Progenitor cell of endocrine pancreas (in vitro differentiated cells): ENCODE data around the gene KLHDC10. TPM values are rescaled to one million over a fixed set of nuclear protein-coding genes. Genes with fewer than 3 reads are reported as not detected.

Experiments
- DNase-seq: peaks from one replicate; pipeline ENCODE4 v3.0.0; 2021; ENCODE audit warnings: low spot score; ENCODE audit not compliant: unreplicated experiment
- H3K27ac Mint-ChIP-seq: 2 replicates; pipeline ENCODE4 v1.8.0; 2021; ENCODE audit warnings: mild to moderate bottlenecking, moderate library complexity, mixed read lengths
- H3K27me3 Mint-ChIP-seq: 2 replicates; pipeline ENCODE4 v1.8.0; 2021; ENCODE audit warnings: mixed read lengths
- H3K36me3 Mint-ChIP-seq: 2 replicates; pipeline ENCODE4 v1.8.0; 2022; ENCODE audit warnings: mixed read lengths; ENCODE audit not compliant: insufficient read depth
- H3K4me1 Mint-ChIP-seq: 2 replicates; pipeline ENCODE4 v1.8.0; 2021; ENCODE audit warnings: low read depth, mixed read lengths
- H3K4me3 Mint-ChIP-seq: 2 replicates; pipeline ENCODE4 v1.8.0; 2021; ENCODE audit warnings: low read depth, mild to moderate bottlenecking, moderate library complexity, mixed read lengths
- H3K9me3 Mint-ChIP-seq: 2 replicates; pipeline ENCODE4 v1.8.0; 2021; ENCODE audit warnings: low read depth, mixed read lengths
- CTCF ChIP-seq: fragments of 200-600 bp; sonication (generic); IDR thresholded peaks from one replicate; pipeline ENCODE4 v1.5.0; 2021; ENCODE audit warnings: antibody characterized with exemption, mild to moderate bottlenecking; ENCODE audit not compliant: unreplicated experiment
- total RNA-seq: library from RNA; stranded (reverse); gene quantifications from 2 replicates; pipeline ENCODE4 v1.2.1, GENCODE V29; 2021

Gene KLHDC10
- total RNA-seq, 1 donor from 2014 or later = 50.1 TPM

GRCh38 chr7:130153211-130153908 lies 83.0 kb downstream of the KLHDC10 start:
- H3K4me1 Mint-ChIP-seq = no peaks in the 10 kb centered on the region
- DNase-seq = no peak
- H3K36me3 Mint-ChIP-seq = peaks cover 14% of the 10 kb centered on the region
- H3K4me3 Mint-ChIP-seq = no peak overlapping the region
- no peaks in the 10 kb centered on the region for H3K9me3 Mint-ChIP-seq
- no peak for TF ChIP-seq CTCF
- no peaks in the 10 kb centered on the region for H3K27me3 Mint-ChIP-seq
- H3K27ac Mint-ChIP-seq = no peak overlapping the region

- no peak overlapping the region for H3K27ac Mint-ChIP-seq
- no peaks in the 10 kb centered on the region for H3K4me1 Mint-ChIP-seq
- no peak for DNase-seq
- peaks cover 19% of the 10 kb centered on the region for H3K36me3 Mint-ChIP-seq
- H3K4me3 Mint-ChIP-seq = no peak overlapping the region
- H3K9me3 Mint-ChIP-seq = no peaks in the 10 kb centered on the region
- no peak for TF ChIP-seq CTCF
- no peaks in the 10 kb centered on the region for H3K27me3 Mint-ChIP-seq
These were observed 83.8 kb downstream of the KLHDC10 start for GRCh38 chr7:130154131-130154500.

GRCh38 chr7:130154501-130155317 lies 84.4 kb downstream of the KLHDC10 start:
- Mint-ChIP-seq H3K9me3 (no peaks in the 10 kb centered on the region), H3K27ac (no peak overlapping the region), H3K27me3 (no peaks in the 10 kb centered on the region), H3K4me3 (no peak overlapping the region), H3K36me3 (peaks cover 22% of the 10 kb centered on the region), H3K4me1 (no peaks in the 10 kb centered on the region)
- TF ChIP-seq CTCF = peak; percentile 47
- no peak for DNase-seq

GRCh38 chr7:130156140-130156539 lies 85.8 kb downstream of the KLHDC10 start:
- Mint-ChIP-seq H3K27ac (no peak overlapping the region), H3K4me3 (no peak overlapping the region), H3K9me3 (no peaks in the 10 kb centered on the region), H3K4me1 (no peaks in the 10 kb centered on the region), H3K36me3 (peaks cover 25% of the 10 kb centered on the region), H3K27me3 (no peaks in the 10 kb centered on the region)
- no peak for DNase-seq
- no peak for TF ChIP-seq CTCF

GRCh38 chr7:130157700-130158099 lies 87.4 kb downstream of the KLHDC10 start:
- Mint-ChIP-seq H3K27me3 (no peaks in the 10 kb centered on the region), H3K4me1 (no peaks in the 10 kb centered on the region), H3K27ac (peak overlapping the region; percentile 65), H3K9me3 (no peaks in the 10 kb centered on the region), H3K36me3 (peaks cover 27% of the 10 kb centered on the region), H3K4me3 (no peak overlapping the region)
- no peak for DNase-seq
- TF ChIP-seq CTCF = no peak
